OCI-LY7 (cell line): ENCODE measurements around the gene RNF10. TPM values are rescaled to one million over a fixed set of nuclear protein-coding genes. Genes with fewer than 3 reads are reported as not detected.

Source experiments
- BruUV-seq: library from RNA; stranded (reverse); fragments of 400-500 nt; replicated peaks from 2 replicates; lab custom pipeline; 2021; lab: Mats Ljungman, UMichigan
- CTCF ChIA-PET: fragments of 300-600 bp; sonication (Branson Sonifier 250); formaldehyde crosslinking; loops from one replicate; lab custom pipeline; 2022; ENCODE audit warnings: antibody characterized with exemption; ENCODE audit not compliant: unreplicated experiment; lab: Charles Lee
- POLR2A ChIA-PET: fragments of 300-600 bp; sonication (Branson Sonifier 250); formaldehyde crosslinking; loops from one replicate; lab custom pipeline; 2022; ENCODE audit warnings: antibody characterized with exemption; lab: Charles Lee
- DNase-seq: peaks from one replicate; pipeline ENCODE4 v3.0.0-alpha.2; 2015; ENCODE audit warnings: low spot score
- H2AFZ ChIP-seq: fragments of 200-600 bp; sonication (generic), shearing (Covaris generic); 2 replicates; pipeline ENCODE4 v1.6.1; 2014; ENCODE audit warnings: mild to moderate bottlenecking, antibody characterized with exemption, low read length, moderate library complexity
- H3K27ac ChIP-seq: fragments of 200-600 bp; sonication (generic); 2 replicates; pipeline ENCODE4 v1.5.1; 2014; ENCODE audit warnings: mixed run types, low read depth, mild to moderate bottlenecking, moderate library complexity, low read length, inconsistent platforms; ENCODE audit not compliant: poor library complexity, severe bottlenecking
- H3K36me3 ChIP-seq: fragments of 200-600 bp; sonication (generic); 2 replicates; pipeline ENCODE4 v1.6.1; 2014; ENCODE audit warnings: mild to moderate bottlenecking, antibody characterized with exemption, low read length, moderate library complexity, mixed read lengths; ENCODE audit not compliant: insufficient read depth
- H3K4me1 ChIP-seq: fragments of 200-600 bp; sonication (generic); 2 replicates; pipeline ENCODE4 v1.5.1; 2014; ENCODE audit warnings: mild to moderate bottlenecking, low read length; ENCODE audit not compliant: insufficient read depth, poor library complexity, severe bottlenecking
- H3K4me2 ChIP-seq: fragments of 200-600 bp; sonication (generic); 2 replicates; pipeline ENCODE4 v1.6.1; 2014; ENCODE audit warnings: mild to moderate bottlenecking, low read length
- H3K4me3 ChIP-seq: fragments of 200-600 bp; sonication (generic); 2 replicates; pipeline ENCODE4 v1.5.1; 2014; ENCODE audit warnings: mild to moderate bottlenecking, low read depth, low read length; ENCODE audit not compliant: poor library complexity, severe bottlenecking
- H3K79me2 ChIP-seq: fragments of 200-600 bp; sonication (generic); 2 replicates; pipeline ENCODE4 v1.6.1; 2016; ENCODE audit warnings: low read depth, mild to moderate bottlenecking, low read length, moderate library complexity, mixed read lengths; ENCODE audit not compliant: insufficient read depth
- H3K9me2 ChIP-seq: fragments of 200-600 bp; sonication (generic); 2 replicates; pipeline ENCODE4 v1.6.1; 2016; ENCODE audit warnings: mild to moderate bottlenecking, low read length, mixed read lengths; ENCODE audit not compliant: insufficient read depth
- H3K9me3 ChIP-seq: fragments of 200-600 bp; sonication (generic); 2 replicates; pipeline ENCODE4 v1.6.1; 2014; ENCODE audit warnings: mild to moderate bottlenecking, mixed run types, low read length, mixed read lengths
- H4K20me1 ChIP-seq: fragments of 200-600 bp; sonication (generic); 2 replicates; pipeline ENCODE4 v1.6.1; 2014; ENCODE audit warnings: mild to moderate bottlenecking, antibody characterized with exemption, low read length, moderate library complexity, mixed read lengths; ENCODE audit not compliant: insufficient read depth
- CTCF ChIP-seq: fragments of 200-600 bp; sonication (generic); conservative IDR thresholded peaks from 2 replicates; pipeline ENCODE4 v1.5.1; 2014; ENCODE audit warnings: mild to moderate bottlenecking, antibody characterized with exemption, low read length, moderate library complexity, mixed read lengths
- EZH2phosphoT487 ChIP-seq: fragments of 200-600 bp; sonication (generic); IDR thresholded peaks from 2 replicates; pipeline ENCODE4 v1.6.1; 2018; ENCODE audit warnings: low read depth, borderline replicate concordance, mild to moderate bottlenecking, mixed run types, antibody characterized with exemption, low read length, moderate library complexity, mixed read lengths
- intact Hi-C: fragments of 100-400 bp; cut with micrococcal nuclease; formaldehyde crosslinking; loops from one replicate; pipeline ENCODE4 v1.10.0; 2022; ENCODE audit not compliant: unreplicated experiment
- total RNA-seq, 2 experiments: library from RNA; depleted of rRNA in 1 of 2; stranded (reverse); fragments of >200 nt in 1 of 2; shearing (Covaris generic) in 1 of 2; gene quantifications; 2 replicates each; pipeline ENCODE4 v1.2.3, GENCODE V29; 2014 to 2022

The RNF10 gene
- total RNA-seq, 2 experiments from 2014 or later = 52.2 to 150 TPM

- Histone ChIP-seq H3K4me3 (no peak overlapping the region), H3K9me2 (no peaks in the 10 kb centered on the region), H3K4me2 (no peak overlapping the region), H2AFZ (no peak overlapping the region), H3K4me1 (peaks cover 4% of the 10 kb centered on the region), H3K79me2 (no peaks in the 10 kb centered on the region), H3K27ac (no peak overlapping the region), H4K20me1 (no peaks in the 10 kb centered on the region), H3K36me3 (no peaks in the 10 kb centered on the region), H3K9me3 (no peaks in the 10 kb centered on the region)
- intact Hi-C loops = no loop called here
- no peak for DNase-seq
- TF ChIP-seq EZH2phosphoT487 (no peak), CTCF (no peak)
- ChIA-PET POLR2A (interaction anchor here (0.6 kb wide), 1 partner anchor 704 kb away, joined by 5 read pairs; the partner anchor contains the start of gene CAMKK2), CTCF (no interaction called here)
- BruUV-seq = no TSS peak
Observed at GRCh38 chr12:120592121-120593049, 58.2 kb downstream of the RNF10 start.

GRCh38 chr12:120596901-120597300 lies 62.7 kb downstream of the RNF10 start:
- Histone ChIP-seq H3K27ac (no peak overlapping the region), H3K36me3 (no peaks in the 10 kb centered on the region), H4K20me1 (no peaks in the 10 kb centered on the region), H3K9me3 (no peaks in the 10 kb centered on the region), H3K4me1 (no peaks in the 10 kb centered on the region), H2AFZ (no peak overlapping the region), H3K4me2 (no peak overlapping the region), H3K9me2 (no peaks in the 10 kb centered on the region), H3K4me3 (no peak overlapping the region), H3K79me2 (no peaks in the 10 kb centered on the region)
- TF ChIP-seq CTCF (no peak), EZH2phosphoT487 (no peak)
- ChIA-PET CTCF (no interaction called here), POLR2A (interaction anchor here (0.5 kb wide), 1 partner anchor 50 kb away, joined by 3 read pairs; no protein-coding TSS in a partner anchor)
- DNase-seq = no peak
- BruUV-seq = no TSS peak
- intact Hi-C loops = no loop called here

GRCh38 chr12:120597861-120598260 lies 63.7 kb downstream of the RNF10 start:
- no peak for DNase-seq
- H3K9me3 ChIP-seq = no peaks in the 10 kb centered on the region
- no TSS peak for BruUV-seq
- ChIA-PET CTCF (no interaction called here), POLR2A (interaction anchor here (0.7 kb wide), 1 partner anchor 67 kb away, joined by 4 read pairs; no protein-coding TSS in a partner anchor)
- H3K4me1 ChIP-seq = no peaks in the 10 kb centered on the region
- no peaks in the 10 kb centered on the region for H3K9me2 ChIP-seq
- intact Hi-C loops = no loop called here
- TF ChIP-seq CTCF = no peak
- TF ChIP-seq EZH2phosphoT487 = no peak
- no peak overlapping the region for H3K27ac ChIP-seq
- H3K4me3 ChIP-seq = no peak overlapping the region
- no peak overlapping the region for H3K4me2 ChIP-seq
- H2AFZ ChIP-seq = no peak overlapping the region
- H3K36me3 ChIP-seq = no peaks in the 10 kb centered on the region
- H4K20me1 ChIP-seq = no peaks in the 10 kb centered on the region
- no peaks in the 10 kb centered on the region for H3K79me2 ChIP-seq
